Medulla oblongata (tissue), 1 donor: ENCODE measurements around the gene MED25.

Experiments
- DNase-seq: peaks from one replicate; pipeline ENCODE4 v3.0.0-alpha.2; 2015; ENCODE audit errors: extremely low spot score

Gene MED25

DNA sequence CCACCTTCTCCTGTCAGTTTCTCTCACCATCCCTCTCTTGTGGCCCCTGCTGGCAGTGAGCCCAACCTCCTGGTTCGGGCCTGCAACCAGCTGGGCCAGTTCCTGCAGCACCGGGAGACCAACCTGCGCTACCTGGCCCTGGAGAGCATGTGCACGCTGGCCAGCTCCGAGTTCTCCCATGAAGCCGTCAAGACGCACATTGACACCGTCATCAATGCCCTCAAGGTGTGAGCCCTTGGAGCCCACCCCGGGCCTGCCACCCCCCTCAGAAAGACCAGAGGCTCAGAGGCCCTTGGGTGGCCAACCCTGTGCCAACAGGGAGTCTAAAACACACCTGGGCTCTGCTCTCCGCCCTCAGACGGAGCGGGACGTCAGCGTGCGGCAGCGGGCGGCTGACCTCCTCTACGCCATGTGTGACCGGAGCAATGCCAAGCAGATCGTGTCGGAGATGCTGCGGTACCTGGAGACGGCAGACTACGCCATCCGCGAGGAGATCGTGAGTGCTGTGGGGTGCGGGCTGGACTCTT is 18.8 kb upstream of the MED25 start:
- no peak for DNase-seq

DNA sequence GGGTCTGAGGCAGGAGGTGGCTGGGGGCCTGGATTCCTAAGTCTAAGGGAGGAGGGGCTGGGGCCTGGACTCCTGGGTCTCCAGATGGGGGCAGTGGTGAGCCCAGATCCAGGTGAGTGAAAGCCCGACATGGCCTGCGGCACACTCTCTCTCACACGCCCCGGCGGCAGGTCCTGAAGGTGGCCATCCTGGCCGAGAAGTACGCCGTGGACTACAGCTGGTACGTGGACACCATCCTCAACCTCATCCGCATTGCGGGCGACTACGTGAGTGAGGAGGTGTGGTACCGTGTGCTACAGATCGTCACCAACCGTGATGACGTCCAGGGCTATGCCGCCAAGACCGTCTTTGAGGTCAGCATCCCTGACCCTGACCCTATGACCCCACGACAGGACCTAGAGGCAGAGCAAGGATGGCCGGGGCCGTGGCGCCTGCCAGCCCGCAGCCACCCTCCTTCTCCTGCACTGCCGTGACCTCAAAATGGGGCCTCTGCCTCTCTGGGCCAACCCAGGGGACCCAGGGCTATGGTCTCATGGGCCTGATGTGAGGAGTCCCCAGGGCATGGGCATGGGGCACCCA is 18.2 kb upstream of the MED25 start:
- no peak for DNase-seq

DNA sequence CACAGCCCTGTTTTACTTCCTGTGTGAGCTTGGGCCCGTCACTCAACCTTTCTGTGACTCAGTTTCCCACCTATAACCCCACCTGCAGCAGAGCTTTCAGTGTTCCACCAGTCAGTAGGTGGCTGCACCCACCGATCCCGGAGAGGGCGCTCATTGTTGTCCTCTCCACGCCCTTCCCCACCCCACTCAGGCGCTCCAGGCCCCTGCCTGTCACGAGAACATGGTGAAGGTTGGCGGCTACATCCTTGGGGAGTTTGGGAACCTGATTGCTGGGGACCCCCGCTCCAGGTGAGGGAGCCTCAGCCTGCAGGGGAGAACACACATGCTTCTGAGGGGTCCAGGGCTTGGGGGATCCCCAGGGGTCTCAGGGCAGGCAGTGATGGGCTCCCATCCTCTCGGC is 17.3 kb upstream of the MED25 start:
- no peak for DNase-seq

DNA sequence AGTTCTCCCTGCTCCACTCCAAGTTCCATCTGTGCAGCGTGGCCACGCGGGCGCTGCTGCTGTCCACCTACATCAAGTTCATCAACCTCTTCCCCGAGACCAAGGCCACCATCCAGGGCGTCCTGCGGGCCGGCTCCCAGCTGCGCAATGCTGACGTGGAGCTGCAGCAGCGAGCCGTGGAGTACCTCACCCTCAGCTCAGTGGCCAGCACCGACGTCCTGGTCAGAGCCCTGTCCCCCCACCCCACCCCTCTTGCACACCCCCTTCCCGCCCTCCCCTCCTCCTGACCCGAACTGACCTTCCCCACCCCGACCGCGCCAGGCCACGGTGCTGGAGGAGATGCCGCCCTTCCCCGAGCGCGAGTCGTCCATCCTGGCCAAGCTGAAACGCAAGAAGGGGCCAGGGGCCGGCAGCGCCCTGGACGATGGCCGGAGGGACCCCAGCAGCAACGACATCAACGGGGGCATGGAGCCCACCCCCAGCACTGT is 16.6 kb upstream of the MED25 start:
- no peak for DNase-seq

DNA sequence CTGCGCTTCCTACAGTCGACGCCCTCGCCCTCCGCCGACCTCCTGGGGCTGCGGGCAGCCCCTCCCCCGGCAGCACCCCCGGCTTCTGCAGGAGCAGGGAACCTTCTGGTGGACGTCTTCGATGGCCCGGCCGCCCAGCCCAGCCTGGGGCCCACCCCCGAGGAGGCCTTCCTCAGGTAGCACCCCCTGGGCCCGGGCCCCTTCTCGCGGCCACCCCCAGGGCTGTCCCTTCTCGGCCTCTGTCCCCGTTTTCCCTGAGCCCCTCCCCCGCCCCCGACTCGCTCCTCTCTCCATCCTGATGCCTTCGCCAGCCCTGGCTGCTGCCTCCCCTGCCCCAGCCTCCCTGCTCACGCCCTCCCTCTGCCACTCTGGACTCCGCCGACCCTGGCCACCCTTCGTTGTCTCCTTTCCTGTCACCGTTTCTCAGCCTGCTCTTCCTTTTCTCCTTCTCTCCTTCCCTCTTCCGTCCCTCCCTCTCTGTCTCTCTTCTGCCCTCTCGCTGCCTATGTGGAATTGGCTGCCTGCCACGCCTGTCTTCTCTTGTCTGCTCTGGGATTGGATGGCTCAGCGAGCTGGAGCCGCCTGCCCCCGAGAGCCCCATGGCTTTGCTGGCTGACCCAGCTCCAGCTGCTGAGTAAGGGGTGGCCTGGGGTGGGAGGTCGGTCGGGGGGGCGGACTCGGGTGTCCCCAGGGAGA is 16.0 kb upstream of the MED25 start:
- peak; percentile 97 for DNase-seq

DNA sequence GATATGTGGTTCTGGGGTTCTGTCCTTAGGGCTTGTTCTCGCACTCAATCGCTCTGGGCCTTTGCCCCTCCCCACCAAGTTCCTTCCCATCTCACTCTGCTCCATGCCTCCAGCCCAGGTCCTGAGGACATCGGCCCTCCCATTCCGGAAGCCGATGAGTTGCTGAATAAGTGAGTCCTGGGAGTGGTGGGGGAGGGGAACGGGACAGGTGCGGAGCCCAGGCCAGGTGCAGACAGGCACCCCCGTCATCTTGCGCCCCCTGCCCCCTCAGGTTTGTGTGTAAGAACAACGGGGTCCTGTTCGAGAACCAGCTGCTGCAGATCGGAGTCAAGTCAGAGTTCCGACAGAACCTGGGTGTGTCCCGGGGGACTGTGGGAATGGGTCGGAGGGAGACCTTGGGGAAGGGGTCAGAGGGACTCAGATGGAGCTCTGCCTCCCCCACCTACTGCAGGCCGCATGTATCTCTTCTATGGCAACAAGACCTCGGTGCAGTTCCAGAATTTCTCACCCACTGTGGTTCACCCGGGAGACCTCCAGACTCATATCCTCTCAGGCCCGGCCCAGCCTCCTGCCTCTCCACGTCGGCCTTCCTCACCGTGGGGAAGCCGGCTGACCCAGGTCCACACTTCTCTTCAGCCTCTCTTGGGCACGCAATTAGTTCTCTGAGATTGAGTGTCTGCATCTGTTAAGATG is 15.1 kb upstream of the MED25 start:
- no peak for DNase-seq

DNA sequence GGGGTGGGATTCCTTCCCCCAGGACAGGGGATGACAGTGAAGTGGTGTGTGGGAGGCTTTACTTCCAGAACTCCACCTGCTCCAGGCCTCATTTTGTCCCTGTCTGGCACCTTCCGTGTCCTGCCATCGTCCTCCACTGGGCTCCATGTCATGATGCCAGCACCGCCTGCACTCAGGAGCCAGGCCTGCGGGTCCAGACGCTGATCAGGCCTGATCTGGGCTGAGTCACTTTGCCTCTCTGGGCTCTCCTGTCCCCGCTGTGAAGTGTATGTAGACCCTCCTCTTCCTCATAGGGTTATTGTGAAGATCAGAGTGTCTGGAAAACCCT is 14.6 kb upstream of the MED25 start:
- DNase-seq: no peak

DNA sequence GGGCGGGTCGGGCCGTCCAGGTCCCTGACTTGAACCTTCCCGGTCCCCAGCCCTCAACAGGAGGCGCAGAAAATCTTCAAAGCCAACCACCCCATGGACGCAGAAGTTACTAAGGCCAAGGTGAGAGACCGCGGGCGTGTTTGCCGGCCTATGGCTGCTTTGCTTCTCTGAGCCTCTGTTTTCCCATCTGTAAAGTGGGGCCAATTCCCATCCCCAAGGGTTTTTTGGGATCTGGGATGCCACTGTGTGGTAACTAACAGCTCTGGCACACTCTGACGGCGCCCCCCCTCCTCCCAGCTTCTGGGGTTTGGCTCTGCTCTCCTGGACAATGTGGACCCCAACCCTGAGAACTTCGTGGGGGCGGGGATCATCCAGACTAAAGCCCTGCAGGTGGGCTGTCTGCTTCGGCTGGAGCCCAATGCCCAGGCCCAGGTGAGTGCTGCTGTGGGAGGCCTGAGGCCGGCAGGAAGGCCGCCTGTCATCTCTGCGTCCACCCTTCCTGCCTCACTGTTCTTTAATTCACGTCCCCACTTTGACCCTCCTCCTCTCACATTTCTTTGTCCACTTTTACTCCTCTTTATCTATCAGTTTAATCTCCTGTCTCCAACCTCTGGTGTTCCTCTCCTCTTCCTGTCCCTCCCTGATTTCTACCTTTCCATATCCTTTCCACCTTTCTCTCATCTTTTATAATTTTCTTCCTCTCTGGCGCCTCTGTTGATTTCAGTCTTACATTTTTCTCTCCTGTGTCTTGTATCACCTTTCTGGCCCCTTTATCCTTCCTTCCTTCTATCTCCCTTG is 12.1 kb upstream of the MED25 start:
- DNase-seq: no peak

DNA sequence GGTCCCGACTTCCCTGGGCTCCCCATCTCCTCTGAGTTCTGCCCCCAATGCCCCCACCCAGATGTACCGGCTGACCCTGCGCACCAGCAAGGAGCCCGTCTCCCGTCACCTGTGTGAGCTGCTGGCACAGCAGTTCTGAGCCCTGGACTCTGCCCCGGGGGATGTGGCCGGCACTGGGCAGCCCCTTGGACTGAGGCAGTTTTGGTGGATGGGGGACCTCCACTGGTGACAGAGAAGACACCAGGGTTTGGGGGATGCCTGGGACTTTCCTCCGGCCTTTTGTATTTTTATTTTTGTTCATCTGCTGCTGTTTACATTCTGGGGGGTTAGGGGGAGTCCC is 11.5 kb upstream of the MED25 start:
- DNase-seq: no peak

DNA sequence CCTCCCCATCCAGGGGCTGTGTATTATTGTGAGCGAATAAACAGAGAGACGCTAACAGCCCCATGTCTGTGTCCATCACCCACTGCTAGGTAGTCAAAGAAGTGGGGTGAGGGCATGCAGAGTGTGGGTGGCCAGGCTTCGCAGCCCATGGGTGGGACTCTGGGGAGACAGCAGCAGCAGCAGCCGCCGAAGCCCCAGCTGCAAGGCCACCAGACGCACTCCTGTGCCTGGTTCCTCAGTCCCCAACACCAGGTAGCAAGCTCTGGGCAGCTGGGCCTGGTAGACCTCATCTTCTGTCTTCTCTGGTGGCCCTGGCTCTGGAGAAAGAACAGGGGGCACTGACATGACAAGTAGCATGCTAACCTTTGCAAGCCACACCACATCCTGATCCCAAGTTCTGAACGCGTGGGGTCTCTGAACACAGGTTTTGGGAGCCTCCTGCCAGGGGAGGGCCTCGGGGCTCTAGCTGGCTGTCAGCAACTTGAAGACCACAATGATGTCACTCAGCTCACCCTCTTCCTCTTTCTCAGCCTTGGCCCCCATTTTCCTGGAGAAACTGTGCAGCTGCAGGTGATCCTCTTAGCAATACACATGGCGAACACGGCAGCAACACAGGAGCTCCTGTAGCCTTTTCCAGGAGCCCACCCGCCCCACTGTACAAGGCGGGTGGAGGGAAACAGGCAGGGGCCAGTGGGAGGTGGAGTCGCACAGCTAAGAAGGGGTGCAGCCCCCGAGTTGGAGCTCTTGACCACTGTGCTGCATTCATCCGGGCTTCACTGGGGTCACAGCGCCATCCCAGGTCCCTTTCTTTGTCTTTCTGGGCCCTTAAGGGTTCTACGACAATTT is 10.8 kb upstream of the MED25 start:
- DNase-seq: peak; percentile 31

DNA sequence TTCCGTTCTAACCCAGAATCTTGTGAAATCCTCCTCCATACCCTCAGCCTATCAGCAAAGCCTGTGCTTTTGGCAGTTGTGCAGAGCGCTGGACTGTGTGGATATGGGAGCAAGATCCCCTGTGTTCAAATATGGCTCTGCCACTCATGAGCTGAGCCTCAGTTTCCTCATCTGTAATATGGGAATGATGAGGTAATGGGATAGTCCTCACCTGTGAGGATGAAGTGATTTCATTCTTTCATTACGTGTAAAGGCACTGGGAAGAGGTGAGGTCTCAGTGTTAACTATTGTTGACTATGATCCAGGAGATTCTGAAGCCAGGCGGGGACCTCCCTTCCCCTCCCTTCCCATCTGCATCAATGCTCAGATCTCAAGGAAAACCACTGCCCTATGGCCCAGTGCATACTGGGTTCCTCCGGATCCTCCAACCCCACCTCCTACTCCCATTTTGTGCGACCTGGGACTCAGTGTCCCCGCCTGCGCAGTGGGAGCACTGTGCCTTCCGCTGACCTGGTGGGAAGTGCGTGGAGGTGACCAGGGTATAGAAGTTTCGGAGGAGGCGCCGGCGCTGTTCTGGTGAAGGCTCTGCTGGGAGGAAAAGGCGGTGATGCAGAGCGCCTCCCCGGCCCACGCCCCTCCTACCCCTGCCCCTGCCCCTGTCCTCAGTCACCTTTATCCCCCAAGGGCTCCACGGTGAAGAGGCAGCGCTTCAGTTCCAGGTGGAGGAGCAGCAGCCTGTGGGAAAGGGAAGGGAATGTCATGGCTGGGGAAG is 10.0 kb upstream of the MED25 start:
- no peak for DNase-seq

DNA sequence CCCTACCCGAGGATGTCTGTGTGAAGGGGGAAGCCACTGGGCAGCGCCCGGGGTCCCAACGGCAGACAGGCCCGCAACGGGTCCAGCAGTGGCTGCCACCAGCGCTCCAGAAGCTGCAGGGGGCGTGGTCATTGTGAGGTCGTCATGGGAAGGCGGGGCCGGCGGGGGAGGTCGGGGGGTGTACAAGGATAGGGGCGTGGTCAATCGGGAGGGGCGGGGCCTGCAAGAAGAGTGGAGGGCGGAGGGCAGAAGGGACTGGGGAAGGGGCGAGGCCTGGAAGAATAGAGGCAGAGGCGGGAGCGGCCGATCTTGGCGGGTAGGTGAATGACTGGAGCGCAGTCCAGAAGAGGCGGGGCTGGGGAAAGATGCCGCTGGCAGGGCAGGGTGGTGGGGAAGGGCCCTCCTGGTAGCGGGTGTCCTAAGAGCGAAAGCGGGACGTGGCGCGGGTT is 9.4 kb upstream of the MED25 start:
- DNase-seq: peak; percentile 94

DNA sequence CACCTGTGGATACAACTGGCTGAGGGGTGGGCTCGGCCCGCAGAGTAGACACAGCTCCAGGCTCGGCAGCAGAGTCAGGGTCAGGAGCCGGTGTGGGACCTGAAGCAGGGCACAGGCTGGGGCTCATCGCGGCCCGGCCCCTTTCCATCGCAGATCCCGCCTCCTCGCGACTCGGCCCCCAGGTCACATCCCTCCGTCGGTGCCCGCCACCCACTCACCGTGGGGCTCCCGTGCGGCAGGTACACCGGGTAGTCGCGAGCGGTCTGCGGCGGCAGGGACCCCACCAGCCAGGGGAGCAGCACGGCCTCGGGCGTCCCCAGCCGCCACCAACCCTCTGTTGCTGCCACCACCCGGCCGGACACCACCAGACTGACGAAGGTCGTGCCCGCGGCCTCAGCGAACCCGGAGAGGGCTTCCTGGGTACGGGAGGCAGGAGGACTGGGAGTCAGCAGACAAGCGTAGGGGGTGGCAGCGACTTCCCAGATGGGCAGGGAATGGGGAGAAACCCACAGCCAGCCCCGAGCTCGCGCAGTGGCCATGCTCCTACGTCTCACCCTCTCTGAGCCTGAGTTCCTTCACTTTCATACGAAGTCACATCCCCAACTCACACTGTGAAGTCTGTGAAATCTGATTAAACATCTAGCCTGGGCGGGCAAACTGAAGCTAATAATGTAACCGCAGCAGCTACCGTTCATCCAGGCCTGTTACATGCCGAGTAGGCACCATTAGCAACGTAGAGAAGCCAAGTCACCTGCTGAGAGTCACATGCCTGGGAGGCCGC is 8.7 kb upstream of the MED25 start:
- peak; percentile 49 for DNase-seq

DNA sequence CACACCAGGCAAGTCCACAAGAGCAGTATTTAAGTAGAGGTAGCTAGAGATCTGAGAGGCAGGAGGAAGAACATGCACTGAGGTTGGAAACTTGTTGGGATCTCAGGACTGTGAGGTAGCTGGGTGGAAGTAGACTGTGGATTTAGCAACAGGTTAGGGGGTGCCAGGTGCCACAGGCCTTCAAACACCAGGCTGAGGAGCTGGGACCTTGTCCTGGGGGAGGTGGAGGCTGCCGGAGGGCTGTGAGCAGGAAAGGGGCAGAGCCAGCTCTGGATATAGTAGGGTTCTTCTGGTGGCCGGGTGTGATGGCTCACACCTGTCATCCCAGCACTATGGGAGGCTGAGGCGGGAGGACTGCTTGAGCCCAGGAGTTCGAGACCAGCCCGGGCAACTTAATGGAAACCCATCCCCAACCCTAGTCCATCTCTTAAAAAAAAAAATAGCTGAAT is 8.1 kb upstream of the MED25 start:
- DNase-seq: no peak

DNA sequence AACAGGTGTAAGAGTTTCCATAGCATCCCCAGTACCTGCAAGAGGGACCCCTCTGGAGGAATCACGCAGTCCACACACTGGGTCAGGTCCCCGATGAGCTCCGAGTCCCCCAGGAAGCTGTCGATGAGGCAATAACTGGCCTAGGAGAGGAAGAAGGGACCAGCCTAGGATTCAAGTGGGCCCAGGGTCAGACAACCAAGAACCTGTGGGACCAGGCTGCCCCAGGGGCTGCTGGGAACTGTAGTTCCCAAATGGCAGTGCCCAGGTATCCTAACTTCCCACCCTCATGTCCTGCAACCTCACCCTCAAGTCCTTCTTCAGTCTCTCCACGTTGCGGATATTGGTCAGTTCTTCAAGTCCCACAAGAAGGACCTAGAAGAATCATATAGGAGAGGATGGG is 6.8 kb upstream of the MED25 start:
- DNase-seq: no peak

DNA sequence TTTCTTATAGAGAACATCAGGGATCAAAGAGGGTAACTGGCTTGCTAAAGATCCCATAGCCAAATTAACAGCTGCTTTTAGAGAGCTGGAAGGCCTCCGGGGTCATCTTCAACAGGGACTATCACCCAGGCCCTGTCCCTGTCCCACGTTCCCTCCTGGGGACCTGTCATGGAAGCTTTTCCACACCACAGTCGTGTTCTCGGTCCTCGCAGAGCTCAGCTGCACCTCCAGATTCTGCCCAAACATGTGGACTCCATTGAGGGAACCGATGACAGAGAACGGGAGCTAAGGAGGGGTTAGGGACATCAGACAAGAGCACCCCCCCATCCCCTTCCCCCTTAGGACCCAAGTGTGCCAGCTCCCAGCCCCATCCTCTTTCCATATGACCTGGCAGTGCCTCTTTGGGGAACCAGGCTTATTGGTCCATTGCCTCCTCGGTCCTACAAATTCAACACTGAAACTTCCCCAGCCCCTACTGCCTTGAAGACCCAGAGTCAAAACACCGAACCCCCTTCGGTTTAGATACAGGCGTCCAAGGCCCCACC is 5.6 kb upstream of the MED25 start:
- DNase-seq: no peak

DNA sequence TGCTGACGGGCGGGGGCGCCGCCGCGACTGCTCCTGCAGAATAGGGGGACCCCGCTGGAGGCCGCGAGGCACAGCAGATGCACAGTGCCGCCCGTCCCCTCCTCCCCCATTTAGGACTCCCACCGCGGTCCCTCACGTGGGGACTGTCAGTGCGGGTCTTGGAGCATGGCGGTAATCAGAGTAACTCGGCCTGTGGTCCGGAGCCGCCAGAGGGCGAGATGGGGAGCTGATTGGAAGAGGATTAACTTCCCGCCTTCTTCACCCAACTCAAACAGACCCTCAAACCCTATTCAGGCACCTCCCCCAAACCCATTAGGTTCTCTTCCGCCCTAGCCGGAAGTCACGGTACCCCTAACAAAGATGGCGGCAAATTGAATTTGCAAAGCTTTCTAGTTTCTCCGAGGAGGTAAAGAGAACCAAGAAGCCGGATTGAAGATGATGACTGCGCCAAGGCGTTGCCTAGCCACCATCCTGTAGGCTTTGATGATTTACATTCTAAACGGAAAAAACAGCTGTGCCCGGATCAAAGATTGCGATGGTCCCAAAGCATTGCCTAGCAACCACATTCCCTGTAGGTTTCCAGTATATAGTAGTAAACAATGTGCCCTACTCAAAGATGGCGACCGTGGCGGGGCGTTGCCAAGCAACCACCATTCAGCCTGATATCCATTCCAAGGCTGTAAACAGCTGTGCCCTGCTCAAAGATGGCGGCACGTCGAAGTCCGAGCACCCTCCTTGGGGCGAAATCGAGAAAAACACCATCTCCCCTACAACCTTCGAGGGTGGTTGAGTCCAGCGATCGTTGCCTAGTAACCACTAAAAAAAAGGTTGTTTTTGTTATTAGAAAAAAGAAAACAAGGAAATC is 4.9 kb upstream of the MED25 start, which contains the start of gene FUZ:
FUZ (minus strand) TSS at position 296 of the 865 bp plus-strand sequence; CDS start at position 110, 186 bp downstream.
- DNase-seq: peak; percentile 99

DNA sequence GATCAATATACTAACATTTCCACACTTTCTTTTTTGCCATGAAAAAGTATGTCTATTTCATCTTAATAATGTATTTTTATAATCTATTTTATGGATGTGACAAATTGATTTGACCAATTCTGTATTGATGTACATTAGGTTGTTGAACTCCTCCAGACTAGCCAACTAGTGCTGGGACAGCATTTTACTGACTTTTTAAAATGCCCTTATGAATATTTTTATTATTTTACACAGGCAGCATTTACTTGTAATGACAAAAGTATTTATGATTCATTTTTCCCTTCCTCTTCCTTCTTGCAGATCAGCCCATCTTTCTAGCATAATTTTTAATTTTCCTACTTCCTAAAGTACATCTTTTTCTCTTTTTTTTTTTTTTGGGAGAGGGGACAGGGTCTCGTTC is 4.1 kb upstream of the MED25 start:
- no peak for DNase-seq
